Measurements from ENCODE around the gene CRMP1. TPM values are rescaled to one million over a fixed set of nuclear protein-coding genes. Genes with fewer than 3 reads are reported as not detected.

The CRMP1 gene
- total RNA-seq, 1 donor from 2014 or later = 1.4 TPM

DNA sequence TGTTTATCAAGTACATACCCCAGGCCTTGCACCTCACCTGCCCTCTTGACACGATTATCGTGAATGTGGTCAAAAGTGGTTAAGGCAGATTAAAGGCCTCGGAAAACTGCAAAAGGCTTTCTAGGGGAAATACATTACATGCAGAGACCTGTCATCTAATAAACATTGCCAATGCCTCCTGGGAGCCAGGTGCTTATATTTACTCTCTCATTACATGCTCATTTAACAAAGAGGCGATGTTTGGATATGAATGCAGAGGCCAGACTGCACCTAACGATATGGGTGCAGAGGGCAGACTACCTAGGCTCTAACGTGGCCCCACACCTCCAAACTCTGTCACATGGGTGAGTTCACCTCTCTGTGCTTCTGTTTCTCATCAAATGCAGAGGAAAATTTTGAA is 14.5 kb downstream of the CRMP1 start:
- intact Hi-C loops (cut with micrococcal nuclease) = no loop called here
- Histone ChIP-seq H3K36me3 (no peaks in the 10 kb centered on the region), H3K4me1 (no peaks in the 10 kb centered on the region), H3K4me3 (no peak overlapping the region), H3K9me3 (replicated peaks) (no peaks in the 10 kb centered on the region), H3K27ac (replicated peaks) (no peak overlapping the region), H3K27me3 (ENCODE audit: low read depth) (peaks cover 60% of the 10 kb centered on the region)
- no peak for TF ChIP-seq CTCF (IDR thresholded peaks at IDR 0.05; ENCODE audit: borderline replicate concordance)
- DNase-seq = no peak

DNA sequence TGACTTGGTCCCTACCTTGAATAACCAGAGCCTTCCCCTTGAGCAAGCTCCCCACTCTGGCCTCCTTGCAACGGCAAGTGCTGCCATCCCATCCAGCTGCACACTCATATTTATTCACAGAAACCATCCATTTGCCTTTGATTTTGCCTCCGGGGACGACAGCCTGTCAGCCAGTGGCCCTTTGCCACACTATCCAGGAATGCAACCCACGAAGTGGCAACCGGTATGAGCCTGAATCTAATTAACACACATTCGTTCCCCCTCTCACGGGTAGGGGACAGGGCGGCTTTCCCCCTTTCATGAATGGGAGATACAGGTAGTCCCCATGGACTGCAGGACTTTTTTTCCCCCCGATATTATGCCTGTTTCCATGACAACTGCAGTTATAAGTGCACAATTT is 15.5 kb downstream of the CRMP1 start:
- intact Hi-C loops (cut with micrococcal nuclease) = no loop called here
- no peak for TF ChIP-seq CTCF (IDR thresholded peaks at IDR 0.05; ENCODE audit: borderline replicate concordance)
- H3K36me3 ChIP-seq = no peaks in the 10 kb centered on the region
- no peaks in the 10 kb centered on the region for H3K4me1 ChIP-seq
- DNase-seq = no peak
- no peaks in the 10 kb centered on the region for H3K9me3 ChIP-seq (replicated peaks)
- no peak overlapping the region for H3K4me3 ChIP-seq
- peaks cover 56% of the 10 kb centered on the region for H3K27me3 ChIP-seq (ENCODE audit: low read depth)
- no peak overlapping the region for H3K27ac ChIP-seq (replicated peaks)

GRCh38 chr4:5874811-5875449 is 18.0 kb downstream of the CRMP1 start:
- no peaks in the 10 kb centered on the region for H3K36me3 ChIP-seq
- no peak for DNase-seq
- H3K27ac ChIP-seq (replicated peaks) = no peak overlapping the region
- no peak overlapping the region for H3K4me3 ChIP-seq
- H3K9me3 ChIP-seq (replicated peaks) = no peaks in the 10 kb centered on the region
- peaks cover 43% of the 10 kb centered on the region for H3K27me3 ChIP-seq (ENCODE audit: low read depth)
- H3K4me1 ChIP-seq = no peaks in the 10 kb centered on the region
- intact Hi-C loops (cut with micrococcal nuclease) = no loop called here
- TF ChIP-seq CTCF (IDR thresholded peaks at IDR 0.05; ENCODE audit: borderline replicate concordance) = no peak

GRCh38 chr4:5870701-5871100 is 22.2 kb downstream of the CRMP1 start:
- H3K4me1 ChIP-seq = no peaks in the 10 kb centered on the region
- H3K9me3 ChIP-seq (replicated peaks) = no peaks in the 10 kb centered on the region
- no peak overlapping the region for H3K27ac ChIP-seq (replicated peaks)
- no peaks in the 10 kb centered on the region for H3K36me3 ChIP-seq
- DNase-seq = no peak
- H3K27me3 ChIP-seq (ENCODE audit: low read depth) = peaks cover 21% of the 10 kb centered on the region
- intact Hi-C loops (cut with micrococcal nuclease) = no loop called here
- H3K4me3 ChIP-seq = no peak overlapping the region
- no peak for TF ChIP-seq CTCF (IDR thresholded peaks at IDR 0.05; ENCODE audit: borderline replicate concordance)

GRCh38 chr4:5869966-5870619 is 22.8 kb downstream of the CRMP1 start:
- Histone ChIP-seq H3K27me3 (ENCODE audit: low read depth) (peaks cover 21% of the 10 kb centered on the region), H3K27ac (replicated peaks) (no peak overlapping the region), H3K4me3 (no peak overlapping the region), H3K4me1 (no peaks in the 10 kb centered on the region), H3K9me3 (replicated peaks) (no peaks in the 10 kb centered on the region), H3K36me3 (no peaks in the 10 kb centered on the region)
- intact Hi-C loops (cut with micrococcal nuclease) = no loop called here
- no peak for TF ChIP-seq CTCF (IDR thresholded peaks at IDR 0.05; ENCODE audit: borderline replicate concordance)
- no peak for DNase-seq
